Vagina (tissue), 2 donors: ENCODE measurements around the gene PPM1N.
A peak's percentile ranks its signal among the peaks of the same experiment; 100 is the strongest.

ENCODE experiments used
- CTCF ChIP-seq, 3 experiments: fragments of 450-650 bp in 2 of 3; fragments of 200-600 bp in 1 of 3; sonication (generic) in 1 of 3; IDR thresholded peaks; one replicate each; pipeline ENCODE4 v1.5.1; 2017 to 2019; ENCODE audit warnings: antibody characterized with exemption in 3 of 3, mild to moderate bottlenecking in 2 of 3, moderate library complexity in 2 of 3
- POLR2A ChIP-seq, 2 donors: fragments of 450-650 bp; IDR thresholded peaks; one replicate each; pipeline ENCODE4 v1.6.1; 2017; ENCODE audit warnings: antibody characterized with exemption in 2 of 2, mild to moderate bottlenecking in 2 of 2, moderate library complexity in 2 of 2

DNA sequence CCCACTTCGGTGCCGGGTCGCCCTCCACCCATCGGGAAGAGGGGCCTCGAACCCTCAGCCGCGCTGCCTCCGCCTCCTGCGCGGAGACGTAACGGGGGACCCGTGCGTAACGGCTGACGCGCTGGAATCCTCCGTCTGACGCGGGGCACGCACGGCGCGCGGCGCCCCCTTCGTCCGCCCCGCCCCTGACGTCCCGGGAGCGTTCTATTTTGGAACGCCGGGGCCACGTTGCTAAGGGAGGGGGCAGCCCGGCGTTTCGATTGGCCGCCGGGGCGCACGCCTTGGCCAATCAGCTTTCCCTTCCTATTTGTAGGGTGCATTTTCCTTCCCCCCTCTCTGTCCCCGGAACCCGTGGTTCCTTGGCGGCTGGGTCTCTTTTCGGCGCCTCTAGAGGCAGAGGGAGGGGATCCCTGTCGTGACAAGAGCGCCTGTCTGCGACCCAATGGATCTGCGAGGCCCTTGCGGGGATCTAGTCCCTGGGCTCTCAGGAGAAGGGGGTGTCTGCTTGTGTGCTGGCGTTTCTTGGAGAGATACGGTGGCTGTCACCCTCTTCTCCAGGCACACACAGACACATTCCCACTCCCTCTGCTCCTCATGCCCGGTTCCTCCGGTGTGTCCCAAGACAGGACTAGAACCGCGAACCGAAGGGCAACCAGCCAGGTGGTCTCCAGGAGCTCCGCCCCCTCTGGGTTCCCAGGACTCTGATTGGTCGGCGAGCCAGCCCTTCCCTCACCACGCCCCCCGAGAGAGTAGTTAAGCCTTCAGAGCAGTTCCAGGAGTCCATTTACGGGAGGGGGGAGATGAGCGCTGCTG is 28.9 kb upstream of the PPM1N start:
- no peak for TF ChIP-seq CTCF (IDR thresholded peaks at IDR 0.05)
- peak in 1 of 2 donors; percentile 30 for TF ChIP-seq POLR2A (IDR thresholded peaks at IDR 0.05)
